Measurements from ENCODE around the gene CTLA4. TPM values are rescaled to one million over a fixed set of nuclear protein-coding genes. Genes with fewer than 3 reads are reported as not detected.

Gene CTLA4
- total RNA-seq, 1 donor from 2014 or later, result not detected

Other genes with a start within 250 kb of the CTLA4 start
- 0.07 TPM in 2 replicates for gene CD28, start 161.1 kb upstream of the CTLA4 start, total RNA-seq
- not detected in 2 replicates for gene ICOS, start 69.0 kb downstream of the CTLA4 start, total RNA-seq